Endothelial cell of umbilical vein (primary cell): Measurements from ENCODE around the gene TRAF1. TPM values are rescaled to one million over a fixed set of nuclear protein-coding genes. Genes with fewer than 3 reads are reported as not detected.

Experiments used
- BruUV-seq: library from RNA; stranded (reverse); fragments of 400-500 nt; replicated peaks from 2 replicates; lab custom pipeline; 2021; lab: Mats Ljungman, UMichigan
- CTCF ChIA-PET: fragments of 300-600, 350-600 bp; sonication (Branson Sonifier 250); formaldehyde crosslinking; loops from one replicate; lab custom pipeline; 2021; ENCODE audit warnings: antibody characterized with exemption, inconsistent platforms; lab: Charles Lee
- POLR2A ChIA-PET: fragments of 300-600, 350-600 bp; sonication (Branson Sonifier 250); formaldehyde crosslinking; loops from one replicate; lab custom pipeline; 2021; ENCODE audit warnings: antibody characterized with exemption, inconsistent platforms; lab: Charles Lee
- DNase-seq: peaks from one replicate; pipeline ENCODE4 v3.0.0-alpha.2; 2011; ENCODE audit warnings: low read depth, low spot score
- FAIRE-seq: peaks from 2 replicates; lab custom pipeline; 2011; peaks lifted over from hg19 to GRCh38; lab: Jason Lieb, UNC
- H2AFZ ChIP-seq: 2 replicates; pipeline ENCODE4 v1.6.0; 2012; ENCODE audit warnings: low read depth, low read length, control low read depth, inconsistent platforms
- H3K27ac ChIP-seq: 2 replicates; pipeline ENCODE4 v1.5.1; 2011; ENCODE audit warnings: low read depth, mild to moderate bottlenecking, control low read depth, low read length, moderate library complexity; ENCODE audit not compliant: insufficient read depth
- H3K27me3 ChIP-seq, 2 experiments: 2 replicates each; pipeline versions ENCODE4 v1.6.0 to v1.6.1; 2011; ENCODE audit warnings: low read length in 2 of 2, mixed read lengths in 1 of 2; ENCODE audit not compliant: control insufficient read depth in 2 of 2, insufficient read depth in 2 of 2
- H3K36me3 ChIP-seq, 2 experiments: 2 replicates in 1 of 2; 3 replicates in 1 of 2; pipeline ENCODE4 v1.5.1; 2011; ENCODE audit warnings: low read length in 2 of 2, mild to moderate bottlenecking in 1 of 2, moderate library complexity in 1 of 2; ENCODE audit not compliant: control insufficient read depth in 2 of 2, insufficient read depth in 2 of 2; ENCODE audit errors: extremely low read depth in 1 of 2
- H3K4me1 ChIP-seq: 3 replicates; pipeline ENCODE4 v1.5.1; 2011; ENCODE audit warnings: mild to moderate bottlenecking, low read length; ENCODE audit not compliant: control insufficient read depth, insufficient read depth; ENCODE audit errors: extremely low read depth
- H3K4me2 ChIP-seq: 2 replicates; pipeline ENCODE4 v1.6.1; 2011; ENCODE audit warnings: low read length, control low read depth, mixed read lengths; ENCODE audit not compliant: insufficient read depth
- H3K4me3 ChIP-seq, 3 experiments: fragments of 200-600 bp in 1 of 3; sonication (generic), shearing (Covaris generic) in 1 of 3; replicated peaks in 1 of 3; 2 replicates each; pipeline ENCODE4 v1.5.1; 2011 to 2016; ENCODE audit warnings: control low read depth in 3 of 3, low read length in 3 of 3, mild to moderate bottlenecking in 2 of 3, inconsistent platforms in 1 of 3, low read depth in 1 of 3, moderate library complexity in 1 of 3; ENCODE audit not compliant: insufficient read depth in 1 of 3
- H3K79me2 ChIP-seq: 2 replicates; pipeline ENCODE4 v1.6.0; 2012; ENCODE audit warnings: low read length, inconsistent platforms; ENCODE audit not compliant: control insufficient read depth, insufficient read depth
- H3K9ac ChIP-seq: replicated peaks from 2 replicates; pipeline ENCODE3; 2011; ENCODE audit warnings: low read length, control low read depth; ENCODE audit not compliant: insufficient read depth; ENCODE audit errors: extremely low read depth
- H3K9me1 ChIP-seq: replicated peaks from 3 replicates; pipeline ENCODE4 v1.6.0; 2011; ENCODE audit warnings: mild to moderate bottlenecking, low read length; ENCODE audit not compliant: control insufficient read depth, insufficient read depth; ENCODE audit errors: extremely low read depth
- H3K9me3 ChIP-seq: replicated peaks from 2 replicates; pipeline ENCODE4 v1.5.1; 2012; ENCODE audit warnings: low read length, inconsistent platforms; ENCODE audit not compliant: control insufficient read depth, insufficient read depth
- H4K20me1 ChIP-seq: replicated peaks from 2 replicates; pipeline ENCODE3; 2011; ENCODE audit warnings: mild to moderate bottlenecking, low read length; ENCODE audit not compliant: control insufficient read depth, insufficient read depth; ENCODE audit errors: extremely low read depth
- CTCF ChIP-seq, 2 donors: IDR thresholded peaks; 1 replicate in 1 of 2; 2 replicates in 1 of 2; pipeline ENCODE4 v1.5.1; 2011; ENCODE audit warnings: low read length in 2 of 2, mild to moderate bottlenecking in 2 of 2, moderate library complexity in 2 of 2, control low read depth in 1 of 2, inconsistent platforms in 1 of 2, low read depth in 1 of 2; ENCODE audit not compliant: insufficient read depth in 1 of 2; ENCODE audit errors: extremely low read depth in 1 of 2
- EZH2 ChIP-seq: IDR thresholded peaks from 2 replicates; pipeline ENCODE4 v1.6.1; 2012; ENCODE audit warnings: borderline replicate concordance, low read depth, mild to moderate bottlenecking, moderate library complexity, low read length, inconsistent platforms; ENCODE audit not compliant: severe bottlenecking
- FOS ChIP-seq: IDR thresholded peaks from 2 replicates; pipeline ENCODE4 v1.6.1; 2011; ENCODE audit warnings: mild to moderate bottlenecking, low read length, moderate library complexity, borderline replicate concordance; ENCODE audit not compliant: insufficient read depth
- GATA2 ChIP-seq: IDR thresholded peaks from 2 replicates; pipeline ENCODE4 v1.7.0; 2011; ENCODE audit warnings: low read depth, mild to moderate bottlenecking, moderate library complexity, mixed read lengths, low read length; ENCODE audit not compliant: insufficient read length, insufficient read depth
- JUN ChIP-seq: IDR thresholded peaks from 2 replicates; pipeline ENCODE4 v1.6.1; 2011; ENCODE audit warnings: borderline replicate concordance, low read depth; ENCODE audit not compliant: insufficient read length, insufficient read depth
- MAX ChIP-seq: IDR thresholded peaks from 2 replicates; pipeline ENCODE4 v1.6.1; 2011; ENCODE audit not compliant: insufficient read depth, insufficient read length
- MYC ChIP-seq: IDR thresholded peaks from one replicate; pipeline ENCODE4 v1.6.1; 2011; ENCODE audit warnings: mild to moderate bottlenecking, low read depth, low read length
- POLR2A ChIP-seq: IDR thresholded peaks from 2 replicates; pipeline ENCODE4 v1.6.1; 2012; ENCODE audit warnings: low read depth, mild to moderate bottlenecking, control low read depth, low read length
- POLR2AphosphoS5 ChIP-seq: IDR thresholded peaks from 2 replicates; pipeline ENCODE4 v1.6.1; 2012; ENCODE audit warnings: low read depth, mild to moderate bottlenecking, control low read depth, low read length, moderate library complexity; ENCODE audit not compliant: insufficient read depth
- dilution Hi-C: fragments of 300-500 bp; cut with MboI; formaldehyde crosslinking; loops from one replicate; pipeline ENCODE4 v1.15.0; 2019; ENCODE audit warnings: low sequenced_read_pairs; ENCODE audit not compliant: extremely low pct_ligation_motif_present
- intact Hi-C: fragments of 100-400 bp; cut with micrococcal nuclease; formaldehyde crosslinking; loops from one replicate; pipeline ENCODE4 v1.10.0; 2022
- polyA plus RNA-seq, 4 experiments: library from polyadenylated mRNA; depleted of rRNA in 3 of 4; stranded (reverse) in 3 of 4; unstranded in 1 of 4; fragments of >200 nt; gene quantifications; 2 replicates each; pipeline versions ENCODE4 v1.2.1 to v1.2.3, GENCODE V29; 2011 to 2012; ENCODE audit warnings: missing spikeins in 1 of 4
- total RNA-seq: library from RNA; stranded (reverse); gene quantifications from 2 replicates; pipeline ENCODE4 v1.2.3, GENCODE V29; 2021

Gene TRAF1
- total and polyA plus RNA-seq, 2 donors (not counting 3 experiments of a cell fraction or from before 2014, with no cell fraction given), result 2.0 to 2.6 TPM

- no TSS peak for BruUV-seq
- no peak overlapping the region for H3K27ac ChIP-seq
- no peaks in the 10 kb centered on the region for H3K79me2 ChIP-seq
- H3K4me1 ChIP-seq, result no peaks in the 10 kb centered on the region
- no peak overlapping the region for H3K4me2 ChIP-seq
- no peak overlapping the region for H2AFZ ChIP-seq
- H4K20me1 ChIP-seq, result no peaks in the 10 kb centered on the region
- no peaks in the 10 kb centered on the region for H3K9me1 ChIP-seq
- no peak overlapping the region for H3K9ac ChIP-seq
- ChIA-PET CTCF (no interaction called here), POLR2A (no interaction called here)
- H3K9me3 ChIP-seq, result no peaks in the 10 kb centered on the region
- FAIRE-seq (no peak), DNase-seq (no peak)
- H3K36me3 ChIP-seq, result no peaks in the 10 kb centered on the region
- no peak overlapping the region for H3K4me3 ChIP-seq
- no peak for TF ChIP-seq JUN
- no peak for TF ChIP-seq FOS
- TF ChIP-seq POLR2AphosphoS5, result no peak
- TF ChIP-seq GATA2, result no peak
- no peak for TF ChIP-seq POLR2A
- no peak for TF ChIP-seq EZH2
- TF ChIP-seq MYC, result no peak
- no peak for TF ChIP-seq CTCF (IDR thresholded peaks at IDR 0.05; ENCODE audit: extremely low read depth in 1 of 2, insufficient read depth in 1 of 2, low read depth in 1 of 2, low read length in 2 of 2)
- TF ChIP-seq MAX, result no peak
- dilution Hi-C loops, result no loop called here
- H3K27me3 ChIP-seq, result no peaks in the 10 kb centered on the region
- intact Hi-C loops, result no loop called here
These were observed 48.3 kb upstream of the TRAF1 start for GRCh38 chr9:120974921-120975320.
